ENCODE data around the gene SYNPO2.
"Not testable (repeated sequence)": the region's sequence is repeated elsewhere in the genome, so short reads cannot be mapped to it uniquely, and the experiment has no call there.

Gene SYNPO2

DNA sequence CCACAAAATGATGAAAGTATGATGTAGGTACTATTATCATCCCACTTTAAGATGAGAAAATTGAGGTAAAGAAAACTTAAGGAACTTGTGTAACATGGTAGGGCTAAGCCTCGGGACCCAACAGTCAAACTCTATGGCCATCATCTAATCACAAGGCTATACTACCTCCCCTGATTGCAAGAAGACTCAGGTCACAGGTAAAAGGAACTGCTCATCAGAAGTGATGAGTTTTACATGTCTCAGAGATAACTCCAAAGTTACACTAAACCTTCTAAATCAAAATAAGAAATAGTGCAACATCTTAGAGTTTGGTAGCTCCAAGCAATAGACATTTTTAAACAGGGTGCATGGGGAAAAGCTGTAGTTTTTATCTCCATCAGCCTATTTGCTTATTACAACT lies 150.5 kb downstream of the SYNPO2 start:
- FAIRE-seq (no peak), DNase-seq (ENCODE audit: insufficient read length) (no peak)
- TF ChIP-seq POLR2A (IDR thresholded peaks at IDR 0.05; ENCODE audit: low read depth, low read length) (no peak), POLR2AphosphoS5 (IDR thresholded peaks at IDR 0.05; ENCODE audit: low read depth, low read length) (no peak), TAF1 (IDR thresholded peaks at IDR 0.05; ENCODE audit: borderline replicate concordance, low read depth, low read length) (no peak)

DNA sequence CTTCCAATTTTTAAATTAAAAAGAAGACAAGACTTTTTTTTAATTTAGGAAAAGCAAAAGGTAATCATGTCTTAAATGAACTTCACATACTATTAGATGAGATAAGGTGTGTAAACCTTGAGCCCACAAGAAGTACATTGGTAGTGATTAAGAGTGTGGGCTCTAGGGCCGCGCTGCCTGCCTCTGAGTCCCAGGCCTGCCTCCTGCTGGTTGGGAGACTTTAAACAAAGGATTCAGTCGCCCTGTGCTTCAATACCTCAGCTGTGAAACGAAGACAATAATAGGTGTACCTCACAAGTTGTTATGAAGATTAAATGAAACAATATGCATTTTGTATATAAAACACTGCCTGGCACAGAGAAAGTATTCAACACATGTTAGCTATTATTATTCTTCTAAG lies 151.1 kb downstream of the SYNPO2 start:
- FAIRE-seq (no peak), DNase-seq (ENCODE audit: insufficient read length) (no peak)
- TF ChIP-seq TAF1 (IDR thresholded peaks at IDR 0.05; ENCODE audit: borderline replicate concordance, low read depth, low read length) (no peak), POLR2A (IDR thresholded peaks at IDR 0.05; ENCODE audit: low read depth, low read length) (no peak), POLR2AphosphoS5 (IDR thresholded peaks at IDR 0.05; ENCODE audit: low read depth, low read length) (no peak)

DNA sequence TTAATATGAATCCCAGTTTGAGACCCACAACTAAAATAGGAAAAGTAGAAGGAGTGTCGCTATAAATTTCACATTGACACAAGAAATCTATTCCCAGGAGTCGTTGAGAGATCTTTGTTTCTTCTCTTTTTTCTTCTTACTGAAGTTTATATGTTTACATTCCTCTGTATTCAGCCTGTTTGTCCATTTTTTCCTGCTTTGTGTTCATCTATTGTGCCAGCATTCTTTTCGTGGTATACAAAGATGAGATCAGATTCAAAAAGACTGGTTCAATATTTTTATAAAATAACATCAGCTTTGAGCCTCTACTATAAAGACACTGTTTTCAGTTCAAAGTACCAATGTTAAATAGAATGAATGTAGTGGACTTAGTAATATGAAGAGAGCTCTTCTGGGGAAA lies 151.6 kb downstream of the SYNPO2 start:
- TF ChIP-seq TAF1 (IDR thresholded peaks at IDR 0.05; ENCODE audit: borderline replicate concordance, low read depth, low read length) = no peak
- TF ChIP-seq POLR2AphosphoS5 (IDR thresholded peaks at IDR 0.05; ENCODE audit: low read depth, low read length) = no peak
- no peak for TF ChIP-seq POLR2A (IDR thresholded peaks at IDR 0.05; ENCODE audit: low read depth, low read length)
- DNase-seq (ENCODE audit: insufficient read length) (no peak), FAIRE-seq (no peak)

DNA sequence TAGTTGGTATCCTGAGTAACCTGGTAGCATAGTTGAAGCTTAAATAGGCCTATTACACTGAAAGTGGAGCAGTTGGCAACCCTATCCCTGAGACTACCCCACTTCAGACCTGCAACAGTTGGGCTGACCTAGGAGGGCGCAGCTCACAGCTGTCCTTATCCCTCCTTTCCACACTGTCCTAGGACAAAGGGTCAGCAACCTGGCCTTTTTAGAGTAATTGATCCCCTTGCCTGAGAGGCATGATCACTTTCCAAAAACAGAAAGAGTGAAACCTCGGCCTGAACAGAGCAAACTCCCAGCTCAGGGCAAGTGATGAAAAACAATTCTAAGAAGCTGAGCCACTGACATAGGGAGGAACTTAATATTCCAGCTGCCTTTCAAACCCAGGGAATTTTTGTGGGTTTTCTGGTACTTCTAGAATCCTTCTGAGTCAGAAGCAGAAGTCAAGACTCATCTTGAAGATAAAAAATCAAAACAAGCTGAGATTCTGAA lies 152.1 kb downstream of the SYNPO2 start:
- DNase-seq (ENCODE audit: insufficient read length) = no peak
- peak; percentile 51 for FAIRE-seq
- TF ChIP-seq POLR2AphosphoS5 (IDR thresholded peaks at IDR 0.05; ENCODE audit: low read depth, low read length) = no peak
- no peak for TF ChIP-seq TAF1 (IDR thresholded peaks at IDR 0.05; ENCODE audit: borderline replicate concordance, low read depth, low read length)
- no peak for TF ChIP-seq POLR2A (IDR thresholded peaks at IDR 0.05; ENCODE audit: low read depth, low read length)

DNA sequence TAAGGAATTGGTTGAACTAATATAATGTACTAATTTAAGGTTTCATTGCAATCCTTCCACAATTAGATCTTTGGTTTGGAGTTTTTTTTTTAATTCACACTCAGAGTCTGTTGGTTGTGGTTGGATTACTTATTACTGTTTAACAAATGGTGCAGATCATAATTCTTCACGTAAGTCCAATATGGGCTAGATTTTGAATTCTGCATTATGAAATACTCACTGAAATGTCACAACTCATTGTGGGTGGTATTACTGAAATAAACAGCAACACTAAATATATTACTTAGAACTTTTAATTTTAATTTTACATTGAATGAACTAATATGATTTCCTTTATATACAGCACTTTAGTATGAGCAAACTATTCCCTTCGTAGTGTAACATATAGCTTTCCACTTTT lies 152.7 kb downstream of the SYNPO2 start:
- TF ChIP-seq POLR2AphosphoS5 (IDR thresholded peaks at IDR 0.05; ENCODE audit: low read depth, low read length) (no peak), TAF1 (IDR thresholded peaks at IDR 0.05; ENCODE audit: borderline replicate concordance, low read depth, low read length) (no peak), POLR2A (IDR thresholded peaks at IDR 0.05; ENCODE audit: low read depth, low read length) (no peak)
- FAIRE-seq (no peak), DNase-seq (ENCODE audit: insufficient read length) (no peak)

- TF ChIP-seq TAF1 (IDR thresholded peaks at IDR 0.05; ENCODE audit: borderline replicate concordance, low read depth, low read length) (no peak), POLR2A (IDR thresholded peaks at IDR 0.05; ENCODE audit: low read depth, low read length) (no peak), POLR2AphosphoS5 (IDR thresholded peaks at IDR 0.05; ENCODE audit: low read depth, low read length) (no peak)
- FAIRE-seq = peak; percentile 46
- DNase-seq (ENCODE audit: insufficient read length) = no peak
These were observed 153.4 kb downstream of the SYNPO2 start for GRCh38 chr4:119041951-119042560.

DNA sequence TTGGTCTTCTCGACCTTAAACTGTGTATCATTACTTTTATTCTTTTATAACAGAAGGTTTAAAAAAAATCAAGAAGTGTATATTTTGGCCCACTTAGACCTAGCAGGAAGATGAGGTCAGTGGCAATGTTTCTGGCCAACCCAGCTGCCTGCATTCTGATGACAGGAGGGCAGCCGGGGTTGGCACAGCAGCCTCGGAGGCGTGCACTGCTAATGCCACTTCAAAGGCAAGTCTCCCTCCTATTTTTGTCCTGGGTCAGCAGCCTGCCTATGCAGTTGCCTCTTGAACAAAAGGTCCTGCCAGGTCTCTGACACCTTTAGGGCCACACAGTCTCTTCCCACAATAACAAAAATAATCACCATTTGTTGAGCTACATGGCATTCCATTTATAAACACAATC lies 157.6 kb downstream of the SYNPO2 start:
- FAIRE-seq = no peak
- DNase-seq (ENCODE audit: insufficient read length) = no peak
- TF ChIP-seq TAF1 (IDR thresholded peaks at IDR 0.05; ENCODE audit: borderline replicate concordance, low read depth, low read length) (no peak), POLR2A (IDR thresholded peaks at IDR 0.05; ENCODE audit: low read depth, low read length) (no peak), POLR2AphosphoS5 (IDR thresholded peaks at IDR 0.05; ENCODE audit: low read depth, low read length) (no peak)

DNA sequence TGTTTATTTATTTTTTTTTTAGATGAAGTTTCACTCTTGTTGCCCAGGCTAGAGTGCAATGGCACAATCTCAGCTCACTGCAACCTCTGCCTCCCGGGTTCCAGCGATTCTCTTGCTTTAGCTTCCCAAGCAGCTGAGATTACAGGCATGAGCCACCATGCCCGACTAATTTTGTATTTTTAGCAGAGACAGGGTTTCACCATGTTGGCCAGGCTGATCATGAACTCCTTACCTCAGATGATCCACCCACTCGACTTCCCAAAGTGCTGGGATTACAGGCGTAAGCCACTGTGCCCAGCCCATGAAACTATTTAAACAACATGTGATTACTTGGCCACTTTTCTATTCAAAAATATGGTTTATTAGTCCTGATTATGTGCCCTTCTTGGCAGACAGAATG lies 158.4 kb downstream of the SYNPO2 start:
- DNase-seq (ENCODE audit: insufficient read length); FAIRE-seq: not testable (repeated sequence)

DNA sequence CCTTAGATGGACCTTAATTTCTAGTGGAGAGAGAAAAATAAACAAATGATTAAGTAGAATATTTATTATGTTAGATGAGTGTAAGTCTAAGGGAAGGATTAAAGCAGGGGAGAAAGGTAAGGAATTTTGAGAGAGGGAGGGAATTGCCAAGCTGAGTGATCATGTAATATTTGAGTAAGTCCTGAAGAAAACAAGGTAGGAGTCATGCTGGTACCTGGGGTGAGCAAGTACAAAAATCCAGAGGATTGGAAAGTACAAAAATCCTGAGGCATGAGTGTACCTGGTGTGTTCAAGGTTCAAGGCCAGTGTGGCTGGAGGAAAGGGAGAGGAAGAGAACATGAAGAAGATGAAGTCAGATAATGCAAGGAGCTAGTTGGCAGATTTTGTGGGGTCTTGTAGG lies 159.8 kb downstream of the SYNPO2 start:
- TF ChIP-seq POLR2AphosphoS5 (IDR thresholded peaks at IDR 0.05; ENCODE audit: low read depth, low read length) = no peak
- no peak for TF ChIP-seq POLR2A (IDR thresholded peaks at IDR 0.05; ENCODE audit: low read depth, low read length)
- no peak for TF ChIP-seq TAF1 (IDR thresholded peaks at IDR 0.05; ENCODE audit: borderline replicate concordance, low read depth, low read length)
- DNase-seq (ENCODE audit: insufficient read length) (no peak), FAIRE-seq (no peak)

DNA sequence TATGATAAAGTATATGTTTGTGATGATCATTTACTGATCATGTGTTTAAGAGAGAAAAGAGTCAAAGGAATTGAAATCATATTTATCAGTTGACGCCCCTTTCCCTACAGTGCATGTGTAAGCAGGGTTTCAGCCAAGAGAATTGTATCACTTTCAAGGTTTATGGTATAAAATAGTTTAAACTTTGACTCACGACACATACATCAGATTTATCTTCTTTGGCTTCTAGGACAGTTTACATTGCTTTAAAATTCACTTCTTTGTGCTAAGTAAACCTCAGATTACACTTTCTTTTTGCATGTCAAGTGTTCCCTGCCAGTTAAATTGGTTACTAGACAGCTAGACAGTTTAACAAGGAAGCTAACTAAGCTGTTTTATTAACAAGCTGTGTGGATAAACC lies 160.7 kb downstream of the SYNPO2 start:
- TF ChIP-seq POLR2A (IDR thresholded peaks at IDR 0.05; ENCODE audit: low read depth, low read length) (no peak), POLR2AphosphoS5 (IDR thresholded peaks at IDR 0.05; ENCODE audit: low read depth, low read length) (no peak)
- no peak for DNase-seq (ENCODE audit: insufficient read length)
- no peak for FAIRE-seq

DNA sequence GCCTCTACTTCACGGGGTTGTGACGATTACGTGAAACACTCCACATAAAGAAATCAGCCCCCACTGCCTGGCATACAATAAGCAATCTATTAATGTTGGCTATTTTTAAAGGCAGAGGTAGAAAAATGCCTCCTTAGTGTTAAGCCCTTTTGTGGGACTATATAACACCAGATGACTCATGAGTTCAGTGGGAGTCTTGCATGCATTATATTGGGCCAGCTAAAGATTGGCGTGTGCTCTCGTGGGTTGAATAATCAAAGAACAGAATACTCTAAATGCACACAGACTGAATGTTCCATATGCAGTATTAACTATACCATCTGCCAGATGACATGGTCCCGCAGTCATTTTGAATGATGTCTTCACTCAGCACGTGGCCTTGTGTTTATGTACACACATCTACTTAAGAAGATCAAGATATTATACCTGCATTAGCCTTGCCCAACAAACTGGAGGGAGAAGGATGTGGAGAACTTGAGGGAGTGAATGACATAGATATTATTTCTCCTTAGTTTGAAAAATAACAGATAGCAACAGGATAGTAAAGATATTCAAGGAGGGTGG lies 162.0 kb downstream of the SYNPO2 start:
- FAIRE-seq (no peak), DNase-seq (ENCODE audit: insufficient read length) (no peak)
- no peak for TF ChIP-seq POLR2AphosphoS5 (IDR thresholded peaks at IDR 0.05; ENCODE audit: low read depth, low read length)
- TF ChIP-seq POLR2A (IDR thresholded peaks at IDR 0.05; ENCODE audit: low read depth, low read length) = no peak
- TF ChIP-seq TAF1 (IDR thresholded peaks at IDR 0.05; ENCODE audit: borderline replicate concordance, low read depth, low read length) = no peak

DNA sequence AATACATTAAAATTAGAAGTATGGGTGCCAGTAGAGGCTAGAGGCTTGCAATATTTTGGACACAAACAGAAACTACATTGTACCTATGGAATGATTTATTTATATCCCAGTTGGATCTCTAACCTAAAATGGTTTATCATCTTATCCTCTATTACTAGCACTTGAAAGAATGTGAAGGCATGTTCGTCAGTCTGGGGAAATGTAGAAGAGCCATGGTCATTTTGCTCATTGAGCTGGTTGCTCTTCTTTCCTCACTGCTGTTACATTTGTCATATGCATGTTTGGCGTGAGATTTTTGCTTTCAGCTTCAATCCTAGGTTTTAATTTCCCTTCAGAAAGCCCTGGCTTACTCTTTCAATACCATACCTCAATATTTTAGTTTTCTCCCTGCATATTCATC lies 164.6 kb downstream of the SYNPO2 start:
- no peak for TF ChIP-seq POLR2AphosphoS5 (IDR thresholded peaks at IDR 0.05; ENCODE audit: low read depth, low read length)
- TF ChIP-seq TAF1 (IDR thresholded peaks at IDR 0.05; ENCODE audit: borderline replicate concordance, low read depth, low read length) = no peak
- TF ChIP-seq POLR2A (IDR thresholded peaks at IDR 0.05; ENCODE audit: low read depth, low read length) = no peak
- FAIRE-seq (no peak), DNase-seq (ENCODE audit: insufficient read length) (no peak)
